Astrocyte (in vitro differentiated cells and primary cell): ENCODE measurements around the gene SLC39A8.

Experiments
- CTCF ChIP-seq: IDR thresholded peaks from 2 replicates; pipeline ENCODE4 v1.5.1; 2011; ENCODE audit warnings: low read depth, mild to moderate bottlenecking, inconsistent platforms, low read length, moderate library complexity; ENCODE audit not compliant: insufficient read depth
- EZH2 ChIP-seq: IDR thresholded peaks from 2 replicates; pipeline ENCODE4 v1.6.1; 2012; ENCODE audit warnings: mild to moderate bottlenecking, low read length, inconsistent platforms; ENCODE audit not compliant: insufficient read depth

GRCh38 chr4:102358128-102358527, 12.8 kb upstream of the SLC39A8 start:
- TF ChIP-seq CTCF = no peak
- TF ChIP-seq EZH2 = no peak
